ENCODE results near the gene EIF3L.

DNA sequence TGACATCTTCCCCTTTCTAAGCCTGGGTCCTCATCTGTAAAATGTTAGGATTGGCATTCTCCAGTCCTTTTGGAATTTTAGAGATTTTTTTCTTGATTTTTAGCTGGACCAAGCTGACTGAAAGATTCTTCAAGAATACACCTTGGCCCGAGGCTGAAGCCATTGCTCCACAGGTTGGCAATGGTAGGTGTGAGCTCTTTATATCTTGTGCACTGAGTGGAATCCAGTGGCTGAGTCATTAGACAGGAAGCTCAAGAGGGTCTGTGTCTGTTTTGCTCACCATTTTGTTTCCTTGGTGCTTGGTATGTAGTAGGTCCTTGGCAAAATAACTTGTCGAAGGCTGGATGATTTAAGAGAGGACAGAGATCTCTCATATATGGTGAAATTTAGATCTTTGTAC is 6.2 kb downstream of the EIF3L start:
- TF ChIP-seq ZNF70 (CRISPR knock-in tag; IDR thresholded peaks at IDR 0.05), result no peak
- no peak for TF ChIP-seq BACH2 (CRISPR knock-in tag; IDR thresholded peaks at IDR 0.05; ENCODE audit: borderline replicate concordance)
- TF ChIP-seq, protein P1, sequence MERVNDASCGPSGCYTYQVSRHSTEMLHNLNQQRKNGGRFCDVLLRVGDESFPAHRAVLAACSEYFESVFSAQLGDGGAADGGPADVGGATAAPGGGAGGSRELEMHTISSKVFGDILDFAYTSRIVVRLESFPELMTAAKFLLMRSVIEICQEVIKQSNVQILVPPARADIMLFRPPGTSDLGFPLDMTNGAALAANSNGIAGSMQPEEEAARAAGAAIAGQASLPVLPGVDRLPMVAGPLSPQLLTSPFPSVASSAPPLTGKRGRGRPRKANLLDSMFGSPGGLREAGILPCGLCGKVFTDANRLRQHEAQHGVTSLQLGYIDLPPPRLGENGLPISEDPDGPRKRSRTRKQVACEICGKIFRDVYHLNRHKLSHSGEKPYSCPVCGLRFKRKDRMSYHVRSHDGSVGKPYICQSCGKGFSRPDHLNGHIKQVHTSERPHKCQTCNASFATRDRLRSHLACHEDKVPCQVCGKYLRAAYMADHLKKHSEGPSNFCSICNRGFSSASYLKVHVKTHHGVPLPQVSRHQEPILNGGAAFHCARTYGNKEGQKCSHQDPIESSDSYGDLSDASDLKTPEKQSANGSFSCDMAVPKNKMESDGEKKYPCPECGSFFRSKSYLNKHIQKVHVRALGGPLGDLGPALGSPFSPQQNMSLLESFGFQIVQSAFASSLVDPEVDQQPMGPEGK (CRISPR knock-in tag; IDR thresholded peaks at IDR 0.05; ENCODE audit: borderline replicate concordance), result no peak
- no peak for TF ChIP-seq OSR1 (CRISPR knock-in tag; IDR thresholded peaks at IDR 0.05)
- TF ChIP-seq ZNF565 (CRISPR knock-in tag; conservative IDR thresholded peaks at IDR 0.05; ENCODE audit: low read depth), result no peak
- TF ChIP-seq PPARA (CRISPR knock-in tag; IDR thresholded peaks at IDR 0.05; ENCODE audit: borderline replicate concordance), result no peak
- TF ChIP-seq, protein P2, sequence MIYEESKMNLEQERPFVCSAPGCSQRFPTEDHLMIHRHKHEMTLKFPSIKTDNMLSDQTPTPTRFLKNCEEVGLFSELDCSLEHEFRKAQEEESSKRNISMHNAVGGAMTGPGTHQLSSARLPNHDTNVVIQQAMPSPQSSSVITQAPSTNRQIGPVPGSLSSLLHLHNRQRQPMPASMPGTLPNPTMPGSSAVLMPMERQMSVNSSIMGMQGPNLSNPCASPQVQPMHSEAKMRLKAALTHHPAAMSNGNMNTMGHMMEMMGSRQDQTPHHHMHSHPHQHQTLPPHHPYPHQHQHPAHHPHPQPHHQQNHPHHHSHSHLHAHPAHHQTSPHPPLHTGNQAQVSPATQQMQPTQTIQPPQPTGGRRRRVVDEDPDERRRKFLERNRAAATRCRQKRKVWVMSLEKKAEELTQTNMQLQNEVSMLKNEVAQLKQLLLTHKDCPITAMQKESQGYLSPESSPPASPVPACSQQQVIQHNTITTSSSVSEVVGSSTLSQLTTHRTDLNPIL (CRISPR knock-in tag; IDR thresholded peaks at IDR 0.05; ENCODE audit: low read depth), result no peak
- TF ChIP-seq, protein P3, sequence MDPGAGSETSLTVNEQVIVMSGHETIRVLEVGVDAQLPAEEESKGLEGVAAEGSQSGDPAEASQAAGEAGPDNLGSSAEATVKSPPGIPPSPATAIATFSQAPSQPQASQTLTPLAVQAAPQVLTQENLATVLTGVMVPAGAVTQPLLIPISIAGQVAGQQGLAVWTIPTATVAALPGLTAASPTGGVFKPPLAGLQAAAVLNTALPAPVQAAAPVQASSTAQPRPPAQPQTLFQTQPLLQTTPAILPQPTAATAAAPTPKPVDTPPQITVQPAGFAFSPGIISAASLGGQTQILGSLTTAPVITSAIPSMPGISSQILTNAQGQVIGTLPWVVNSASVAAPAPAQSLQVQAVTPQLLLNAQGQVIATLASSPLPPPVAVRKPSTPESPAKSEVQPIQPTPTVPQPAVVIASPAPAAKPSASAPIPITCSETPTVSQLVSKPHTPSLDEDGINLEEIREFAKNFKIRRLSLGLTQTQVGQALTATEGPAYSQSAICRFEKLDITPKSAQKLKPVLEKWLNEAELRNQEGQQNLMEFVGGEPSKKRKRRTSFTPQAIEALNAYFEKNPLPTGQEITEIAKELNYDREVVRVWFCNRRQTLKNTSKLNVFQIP (CRISPR knock-in tag; IDR thresholded peaks at IDR 0.05; ENCODE audit: borderline replicate concordance, low read depth), result no peak
